ENCODE data around the gene PRAC2.

- no peak for TF ChIP-seq CTCF (IDR thresholded peaks at IDR 0.05)
- no peak for TF ChIP-seq POLR2A (IDR thresholded peaks at IDR 0.05)
These were observed 4.0 kb upstream of the PRAC2 start for GRCh38 chr17:48718761-48719641.

Data from body of pancreas (tissue), 4 donors.